A549 (cell line): ENCODE data around the gene RTL9.

ENCODE experiments used
- CEBPB ChIP-seq, 2 experiments: fragments of >200 bp in 1 of 2; sonication (Bioruptor Twin) in 1 of 2; formaldehyde crosslinking in 1 of 2; IDR thresholded peaks; 2 replicates each; pipeline ENCODE4 v1.6.1; 2012 to 2016
- EP300 ChIP-seq, 2 experiments: fragments of >200 bp; sonication (Bioruptor Twin); formaldehyde crosslinking; IDR thresholded peaks; 2 replicates in 1 of 2; 3 replicates in 1 of 2; pipeline ENCODE4 v1.6.1; 2016 to 2017
- MYC ChIP-seq: IDR thresholded peaks from 2 replicates; pipeline ENCODE4 v1.6.1; 2012; ENCODE audit warnings: mild to moderate bottlenecking, inconsistent platforms, low read length, improper control_type of control experiment, borderline replicate concordance
- POLR2AphosphoS2 ChIP-seq: conservative IDR thresholded peaks from 2 replicates; pipeline ENCODE4 v1.6.1; 2012; ENCODE audit warnings: low read length, improper control_type of control experiment, inconsistent platforms
- SMC3 ChIP-seq: fragments of >200 bp; sonication (Bioruptor Twin); formaldehyde crosslinking; IDR thresholded peaks from 3 replicates; pipeline ENCODE4 v1.6.1; 2018; ENCODE audit warnings: inconsistent platforms

GRCh38 chrX:110326712-110327111 lies 31.9 kb upstream of the RTL9 start:
- TF ChIP-seq MYC, result no peak
- no peak for TF ChIP-seq EP300 (IDR thresholded peaks at IDR 0.05)
- no peak for TF ChIP-seq SMC3
- no peak for TF ChIP-seq CEBPB (IDR thresholded peaks at IDR 0.05)
- TF ChIP-seq POLR2AphosphoS2, result no peak
